HG03103 (cell line): ENCODE data around the gene CCDC85C.
"Not testable (repeated sequence)": the region's sequence is repeated elsewhere in the genome, so short reads cannot be mapped to it uniquely, and the experiment has no call there.

Source experiments
- ATAC-seq: cut with Tn5 transposase; IDR thresholded peaks from one replicate; pipeline ENCODE4 v1.9.1; 2021; ENCODE audit warnings: low read depth; ENCODE audit not compliant: unreplicated experiment

Gene CCDC85C

DNA sequence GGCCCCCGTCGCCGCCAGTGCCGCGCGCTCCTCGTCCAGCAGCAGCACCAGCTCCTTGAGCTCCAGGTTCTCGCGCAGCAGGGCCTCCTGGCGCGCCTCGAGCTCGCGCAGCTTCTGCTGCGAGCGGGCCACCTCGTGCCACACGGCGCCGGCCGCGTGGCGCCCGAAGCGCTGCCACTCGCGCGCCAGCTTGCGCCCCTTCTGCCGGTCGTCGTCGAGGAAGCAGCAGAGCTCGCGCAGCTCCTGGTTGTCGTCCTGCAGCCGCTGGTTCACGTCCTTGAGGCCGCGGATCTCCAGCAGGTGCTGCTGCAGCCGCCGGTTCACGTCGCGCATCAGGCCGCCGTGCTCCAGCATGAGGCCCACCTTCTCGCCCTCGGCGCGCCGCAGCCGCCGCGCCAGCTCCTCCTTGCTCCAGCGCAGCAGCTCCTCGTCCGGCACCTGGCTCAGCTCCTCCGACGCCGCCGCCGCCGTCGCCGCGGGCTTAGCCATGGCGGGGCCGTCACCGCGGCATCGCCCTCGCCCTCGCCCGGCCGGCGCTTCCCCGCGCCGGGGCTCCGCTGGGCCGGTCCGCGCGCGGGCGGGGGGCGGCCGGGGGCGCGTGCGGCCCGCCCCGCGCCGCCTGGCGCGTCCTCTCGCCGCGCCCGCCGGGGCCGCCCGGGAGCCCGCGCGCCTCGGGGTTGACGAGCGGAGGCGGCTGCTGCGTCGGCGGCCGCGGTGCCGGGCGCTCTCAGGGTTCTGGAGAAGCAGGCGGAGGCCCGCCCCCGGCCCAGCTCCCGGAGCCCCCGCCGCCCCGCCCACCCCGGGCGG, at the start of gene CCDC85C:
Gene CCDC85C (minus strand): TSS at position 737 of the 807 bp plus-strand sequence. CDS start 248 bp downstream, at position 489.
- ATAC-seq, result peak; percentile 13

- no peak for ATAC-seq
Observed at GRCh38 chr14:99651953-99652746, 48.1 kb upstream of the CCDC85C start.

DNA sequence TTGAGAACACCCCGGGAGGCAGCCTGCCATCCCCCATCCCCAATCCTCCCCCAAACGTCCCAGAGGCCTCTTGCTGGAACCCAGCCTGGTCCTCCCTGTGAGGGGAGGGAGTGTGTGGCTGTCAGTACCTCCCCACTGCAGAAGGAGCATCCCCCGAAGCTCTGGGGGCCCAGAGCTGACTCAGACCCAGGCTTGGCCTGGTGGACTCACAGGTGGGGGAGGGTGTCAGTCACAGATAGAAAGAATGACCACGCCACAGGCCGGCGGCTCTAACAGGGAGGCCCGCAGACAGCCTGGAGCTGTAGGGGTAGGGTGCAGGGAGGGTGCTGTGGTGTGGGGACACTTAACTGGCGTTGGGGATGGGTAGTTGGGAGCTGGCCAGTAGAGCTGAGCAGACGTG, 46.2 kb upstream of the CCDC85C start:
- ATAC-seq, result no peak

DNA sequence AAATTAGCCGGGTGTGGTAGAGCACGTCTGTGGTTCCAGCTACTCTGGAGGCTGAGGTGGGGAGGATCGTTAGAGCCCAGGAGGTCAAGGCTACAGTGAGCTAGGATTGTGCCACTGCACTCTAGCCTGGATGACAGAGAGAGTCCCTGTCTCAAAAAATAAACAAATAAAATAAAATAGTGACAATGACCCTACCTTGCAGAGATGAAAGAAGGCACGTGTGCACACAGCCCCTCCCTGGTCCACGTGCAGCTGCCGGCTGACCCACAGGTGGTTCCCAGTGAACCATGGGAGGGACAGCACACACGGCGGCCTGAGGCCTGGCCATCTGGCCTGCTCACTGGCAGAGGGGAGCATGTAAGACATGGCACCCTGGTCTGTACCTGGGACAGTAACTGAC, 45.6 kb upstream of the CCDC85C start:
- no peak for ATAC-seq

- no peak for ATAC-seq
Observed at GRCh38 chr14:99649219-99649618, 45.2 kb upstream of the CCDC85C start.

DNA sequence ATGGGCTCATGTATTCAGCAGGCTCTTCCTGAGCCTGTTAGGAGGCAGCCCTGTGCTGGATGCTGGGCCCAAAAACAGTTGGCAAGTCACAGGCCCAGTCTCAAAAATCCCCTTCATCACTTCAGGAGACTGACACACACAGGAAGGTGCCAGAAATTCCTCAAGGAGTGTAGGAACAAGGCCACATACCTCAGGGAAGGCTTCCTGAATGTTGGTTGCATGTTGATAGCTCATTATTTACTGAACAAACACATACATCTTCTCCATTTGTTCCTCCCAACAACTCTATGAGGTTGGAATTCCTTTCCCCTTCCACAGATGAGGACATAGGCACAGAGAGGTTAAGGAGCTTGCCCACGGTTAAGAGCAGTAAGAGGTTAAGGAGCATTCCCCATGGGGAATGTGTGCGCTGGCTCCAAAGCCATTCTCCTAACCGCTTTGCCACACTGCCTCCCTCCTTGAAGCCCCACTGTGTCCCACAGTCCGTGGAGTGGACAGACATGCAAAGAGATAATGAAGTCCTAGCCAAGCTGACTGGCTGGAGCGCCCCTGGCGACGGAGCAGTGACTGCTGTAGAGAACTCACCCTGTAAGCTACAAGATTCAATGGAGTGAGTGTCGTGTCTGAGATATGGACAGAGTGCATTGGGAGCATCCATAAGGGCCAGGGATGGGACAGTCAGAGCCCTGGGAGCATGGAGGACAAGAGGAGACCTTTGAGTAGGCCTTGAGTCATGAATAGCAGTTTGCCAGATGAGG, 44.2 kb upstream of the CCDC85C start:
- ATAC-seq, result no peak

GRCh38 chr14:99647411-99647810, 43.4 kb upstream of the CCDC85C start:
- no peak for ATAC-seq

- ATAC-seq, result no peak
Observed at GRCh38 chr14:99645545-99646505, 41.8 kb upstream of the CCDC85C start.

DNA sequence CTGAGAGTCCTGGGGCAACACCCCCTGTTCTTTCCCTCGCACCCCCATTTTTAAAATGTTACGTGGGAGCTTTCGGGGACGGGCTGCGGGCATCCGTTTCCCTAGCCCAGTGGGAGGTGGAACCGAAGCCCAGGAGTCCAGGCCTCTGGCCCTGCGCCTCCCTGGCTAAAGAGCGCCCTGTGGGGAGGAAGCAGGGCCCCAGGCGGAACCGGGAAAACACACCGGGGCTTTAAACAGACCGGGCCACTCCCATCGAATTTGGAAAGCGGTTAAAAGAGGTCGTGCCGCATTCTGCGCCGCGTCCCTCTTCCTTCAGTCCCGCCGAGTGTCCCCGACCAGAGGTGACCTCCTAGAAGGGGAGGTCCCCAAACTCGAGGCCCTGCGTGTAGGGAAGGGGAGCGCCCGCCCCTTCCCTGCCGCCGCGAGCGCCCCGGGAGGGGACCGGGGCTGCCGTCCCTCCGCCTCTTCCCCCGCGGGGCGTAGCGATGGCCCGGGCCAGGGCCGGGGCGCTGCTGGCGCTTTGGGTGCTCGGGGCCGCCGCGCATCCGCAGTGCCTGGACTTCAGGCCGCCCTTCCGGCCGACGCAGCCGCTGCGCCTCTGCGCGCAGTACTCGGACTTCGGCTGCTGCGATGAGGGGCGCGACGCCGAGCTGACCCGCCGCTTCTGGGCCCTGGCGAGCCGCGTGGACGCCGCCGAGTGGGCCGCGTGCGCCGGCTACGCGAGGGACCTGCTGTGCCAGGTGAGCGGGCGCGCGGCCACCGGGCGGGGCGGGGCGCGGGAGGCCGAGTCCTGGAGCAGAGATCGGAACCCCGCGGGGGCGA, 40.9 kb upstream of the CCDC85C start, which contains the start of gene HHIPL1:
Gene HHIPL1 (plus strand): TSS at position 407 of the 822 bp plus-strand sequence. CDS start 79 bp downstream, at position 486.
- ATAC-seq, result no peak

DNA sequence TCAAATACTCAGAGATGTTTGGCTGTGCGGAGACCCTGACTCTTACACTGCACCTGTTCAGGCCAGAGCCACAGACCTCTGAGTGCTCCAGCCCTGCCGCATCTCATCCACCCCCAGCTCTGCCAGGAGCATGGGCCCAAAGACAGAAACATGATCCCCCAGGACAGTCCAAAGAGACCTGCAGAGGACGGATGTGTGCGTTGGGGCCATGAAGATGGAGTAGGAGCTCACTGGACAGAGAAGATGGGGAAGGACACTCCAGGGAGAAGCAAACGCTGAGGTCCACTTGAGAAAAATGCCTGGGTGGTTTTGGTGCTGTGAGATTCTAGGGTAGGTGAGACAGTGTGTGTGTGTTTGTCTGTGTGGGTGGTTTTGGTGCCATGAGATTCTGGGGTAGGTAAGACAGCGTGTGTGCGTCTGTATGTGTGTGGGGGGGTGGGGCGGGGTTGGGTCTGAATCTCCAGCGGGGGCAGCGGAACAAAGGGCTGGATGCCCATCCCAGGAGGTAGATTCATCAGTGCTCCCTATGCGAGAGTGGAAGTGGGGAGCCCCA, 40.1 kb upstream of the CCDC85C start:
- ATAC-seq, result no peak

GRCh38 chr14:99643343-99643742, 39.3 kb upstream of the CCDC85C start:
- ATAC-seq, result no peak

GRCh38 chr14:99642771-99643170, 38.8 kb upstream of the CCDC85C start:
- not testable (repeated sequence) for ATAC-seq

DNA sequence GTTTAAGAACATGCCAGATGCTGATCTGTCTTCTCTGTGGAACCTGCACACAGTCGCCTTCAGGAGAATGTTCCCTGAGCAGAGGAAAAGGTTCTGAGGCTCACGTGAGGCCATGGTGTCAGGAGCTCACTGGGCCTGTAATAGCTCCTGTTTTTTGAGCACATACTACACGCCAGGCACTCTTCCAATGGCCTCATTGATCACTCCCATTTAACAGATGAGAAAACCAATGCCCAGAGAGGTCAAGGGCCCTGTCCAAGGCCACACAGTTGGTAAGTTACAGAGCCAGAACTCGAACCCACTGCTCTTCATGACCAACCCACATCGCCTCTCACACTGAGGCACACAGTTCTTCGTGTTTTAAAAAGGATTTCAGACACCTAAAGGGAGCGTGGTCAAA, 33.6 kb upstream of the CCDC85C start:
- ATAC-seq, result no peak

DNA sequence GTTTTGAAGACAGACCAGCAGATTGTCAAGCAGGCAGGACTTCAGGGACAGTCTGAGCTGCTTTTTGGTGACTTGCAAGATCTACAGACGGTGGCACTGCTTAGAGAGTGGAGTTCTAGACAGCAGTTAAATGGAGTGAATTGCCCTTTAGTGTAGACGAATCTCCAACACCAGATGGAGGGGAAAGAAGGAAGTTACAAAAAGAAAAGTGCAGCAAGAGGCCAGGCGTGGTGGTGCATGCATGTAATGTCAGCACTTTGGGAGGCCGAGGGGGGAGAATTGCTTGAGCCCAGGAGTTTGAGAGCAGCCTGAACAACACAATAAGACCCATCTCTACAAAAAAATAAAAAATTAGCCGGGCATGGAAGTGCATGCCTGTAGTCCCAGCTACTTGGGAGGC, 32.5 kb upstream of the CCDC85C start:
- no peak for ATAC-seq

DNA sequence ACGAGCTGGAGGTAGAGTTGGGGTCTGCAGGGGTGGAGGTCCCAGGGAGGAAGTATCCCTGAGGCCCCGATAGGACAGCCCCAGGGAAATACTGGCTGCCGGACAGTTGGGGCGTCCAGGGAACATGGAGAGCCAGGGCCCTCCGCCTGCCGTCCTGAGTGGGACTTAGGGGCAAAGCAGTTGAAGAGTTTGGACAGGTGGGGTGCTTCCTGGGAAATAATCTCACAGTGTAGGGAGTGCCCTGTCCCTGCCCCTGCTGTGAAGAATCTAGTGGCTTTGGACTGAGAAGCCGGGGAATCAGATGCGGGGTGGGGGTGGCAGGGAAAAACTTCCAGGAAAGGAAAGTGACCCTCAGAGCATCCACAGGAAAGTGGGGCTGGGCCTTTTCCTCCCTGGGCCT, 31.1 kb upstream of the CCDC85C start:
- no peak for ATAC-seq

DNA sequence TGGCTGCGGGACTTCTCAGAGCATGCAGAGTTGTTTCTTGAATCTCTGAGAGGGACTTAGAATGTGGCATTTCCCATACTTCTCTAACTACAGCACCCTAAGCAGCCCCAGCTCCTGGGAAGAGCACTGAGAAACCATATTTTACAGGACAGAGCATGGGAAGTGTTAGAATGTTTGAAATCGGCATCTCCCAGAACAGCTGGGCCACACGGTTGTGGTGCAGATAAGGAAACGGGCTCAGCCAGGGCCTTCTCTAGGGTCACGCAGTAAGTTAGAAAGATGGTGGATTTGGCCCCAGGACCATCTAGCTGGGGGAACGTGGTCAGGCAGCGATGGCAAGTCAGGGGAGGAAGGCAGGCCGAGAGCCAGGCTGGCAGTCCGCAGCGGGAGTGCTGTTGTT, 30.4 kb upstream of the CCDC85C start:
- ATAC-seq, result no peak

DNA sequence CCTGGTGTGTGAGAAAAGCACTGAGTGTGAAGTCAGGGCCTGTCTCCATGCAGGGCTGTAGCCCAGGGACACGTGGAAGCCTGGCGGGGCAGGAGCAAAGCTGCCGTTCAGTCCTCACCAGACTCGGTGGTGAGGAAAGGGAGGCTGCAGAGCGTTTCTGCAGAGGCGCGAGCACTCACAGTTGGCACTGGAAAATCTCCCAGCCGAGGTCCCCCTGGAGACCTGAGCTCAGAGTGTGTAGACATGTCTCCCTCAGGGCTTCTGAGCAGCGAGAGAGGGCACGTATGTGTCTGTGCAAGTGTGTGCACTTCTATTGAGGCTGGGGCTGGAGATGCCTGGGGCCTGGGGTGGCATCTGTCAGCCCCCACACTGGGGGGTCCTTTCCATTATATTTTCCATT, 29.9 kb upstream of the CCDC85C start:
- ATAC-seq, result no peak

GRCh38 chr14:99633141-99633540, 29.1 kb upstream of the CCDC85C start:
- ATAC-seq, result no peak
